ENCODE data around the gene VPS4A.
A peak's percentile ranks its signal among the peaks of the same experiment; 100 is the strongest.
"Not testable (repeated sequence)": the region's sequence is repeated elsewhere in the genome, so short reads cannot be mapped to it uniquely, and the experiment has no call there.

VPS4A gene

DNA sequence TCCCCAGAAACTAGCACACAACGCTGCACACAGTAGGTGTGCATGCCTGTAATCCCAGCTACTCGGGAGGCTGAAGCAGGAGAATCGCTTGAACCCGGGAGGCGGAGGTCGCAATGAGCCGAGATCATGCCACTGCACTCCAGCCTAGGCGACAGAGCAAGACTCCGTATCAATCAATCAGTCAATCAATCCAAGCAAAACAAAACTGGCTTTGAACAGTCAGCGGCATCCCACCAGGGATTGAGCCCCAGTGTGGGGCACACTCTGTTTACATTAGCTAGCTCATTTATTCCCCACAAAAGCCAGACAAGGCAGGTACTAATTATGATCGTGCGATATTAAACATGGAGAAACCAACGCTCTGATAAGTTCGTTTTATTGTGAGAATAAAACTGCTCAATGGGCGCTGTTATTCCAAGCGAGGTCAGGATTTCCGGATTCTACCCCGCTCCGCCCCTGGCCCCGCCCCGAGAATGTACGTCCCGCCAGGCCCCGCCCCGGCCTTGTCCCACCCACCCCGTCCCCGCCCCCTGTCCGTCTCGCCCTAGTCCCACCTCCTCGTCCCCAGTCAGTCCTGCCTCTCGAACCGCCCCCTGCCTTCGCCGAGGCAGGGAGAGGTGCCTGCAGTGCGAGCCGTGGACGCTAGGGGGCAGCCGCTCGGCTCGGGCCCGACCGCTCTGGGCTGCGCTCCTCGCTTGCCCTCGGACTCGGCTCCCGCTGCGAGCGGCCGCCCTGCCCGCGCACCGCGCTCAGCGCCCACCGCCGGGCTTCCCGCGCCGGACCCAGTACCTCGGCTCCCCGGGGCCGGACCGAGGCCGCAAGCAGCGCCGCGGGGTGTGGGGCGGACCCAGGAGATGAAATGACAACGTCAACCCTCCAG is at the start of gene VPS4A:
Gene VPS4A (plus strand): TSS at position 698 of the 880 bp plus-strand sequence. CDS start 162 bp downstream, at position 860.
- DNase-seq (ENCODE audit: insufficient read length, low spot score), result peak; percentile 97
- peak; percentile 98 for FAIRE-seq

DNA sequence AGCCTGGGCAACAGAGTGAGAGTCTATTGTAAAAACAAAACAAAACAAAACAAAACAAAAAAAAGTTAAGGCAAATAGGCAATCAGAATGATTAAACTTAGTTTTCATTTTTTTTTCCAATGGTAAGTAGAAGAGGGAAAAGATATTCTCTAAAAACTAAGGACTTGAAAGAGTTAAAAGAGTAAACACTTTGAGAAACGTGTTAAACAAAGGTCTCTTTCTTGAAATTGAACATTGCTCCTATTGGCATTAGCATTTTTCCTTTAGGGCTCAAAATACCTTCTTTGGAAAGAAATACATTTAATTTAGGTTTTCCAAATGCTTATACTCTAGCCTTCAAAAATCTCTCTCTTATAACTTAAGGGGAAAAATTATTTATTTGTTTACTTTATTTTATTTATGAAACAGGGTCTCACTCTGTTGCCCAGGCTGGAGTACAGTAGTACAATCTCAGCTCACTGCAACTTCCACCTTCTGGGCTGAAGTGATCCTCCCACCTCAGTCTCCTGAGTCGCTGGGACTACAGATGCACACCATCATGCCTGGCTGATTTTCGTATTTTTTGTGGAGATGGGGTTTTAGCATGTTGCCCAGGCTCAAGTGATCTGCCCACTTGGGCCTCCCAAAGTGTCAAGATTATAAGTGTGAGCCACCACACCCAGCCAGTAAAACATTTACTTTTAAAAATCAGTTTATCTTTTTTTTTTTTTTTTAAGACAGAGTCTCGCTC is 44.7 kb upstream of the VPS4A start:
- no peak for FAIRE-seq
- no peak for DNase-seq (ENCODE audit: insufficient read length, low spot score)

DNA sequence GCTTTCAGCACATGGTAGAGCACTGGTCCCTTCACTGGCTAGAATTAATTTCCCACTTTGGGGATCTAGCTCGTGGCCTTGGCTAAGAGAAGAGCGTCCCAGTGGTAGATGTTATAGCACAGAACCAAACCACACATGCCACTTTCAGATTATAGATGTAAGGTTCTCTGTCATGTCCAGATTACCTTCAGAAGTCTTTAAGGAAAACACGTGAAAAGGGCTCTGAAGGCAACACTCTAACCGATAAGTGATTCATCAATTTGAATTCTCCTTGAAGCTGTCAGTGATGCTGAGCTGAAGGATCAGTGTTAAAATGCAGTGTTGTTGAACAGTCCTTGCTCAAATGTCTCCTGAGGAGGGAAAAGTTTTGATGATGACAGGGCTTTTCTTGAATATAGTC is 43.5 kb upstream of the VPS4A start:
- FAIRE-seq (no peak), DNase-seq (ENCODE audit: insufficient read length, low spot score) (no peak)

DNA sequence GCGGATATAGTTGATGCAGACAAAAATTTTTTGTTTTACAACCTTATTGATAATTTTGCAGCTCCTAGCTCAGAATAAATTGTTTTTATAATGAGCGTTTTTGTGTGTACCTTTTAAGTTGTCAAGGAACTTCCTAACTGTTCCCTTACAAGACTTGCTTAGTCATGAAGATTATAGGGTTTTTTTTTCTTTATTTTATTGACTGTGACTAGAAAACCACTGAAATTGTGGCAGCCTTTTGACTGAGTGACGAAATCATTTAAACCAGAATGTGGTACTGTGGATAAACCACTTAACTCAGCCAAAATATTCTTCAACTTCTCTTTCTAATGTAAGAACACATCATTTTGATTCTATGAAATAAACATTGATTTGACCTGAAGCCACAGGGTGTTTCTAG is 40.8 kb upstream of the VPS4A start:
- no peak for FAIRE-seq
- DNase-seq (ENCODE audit: insufficient read length, low spot score), result no peak

DNA sequence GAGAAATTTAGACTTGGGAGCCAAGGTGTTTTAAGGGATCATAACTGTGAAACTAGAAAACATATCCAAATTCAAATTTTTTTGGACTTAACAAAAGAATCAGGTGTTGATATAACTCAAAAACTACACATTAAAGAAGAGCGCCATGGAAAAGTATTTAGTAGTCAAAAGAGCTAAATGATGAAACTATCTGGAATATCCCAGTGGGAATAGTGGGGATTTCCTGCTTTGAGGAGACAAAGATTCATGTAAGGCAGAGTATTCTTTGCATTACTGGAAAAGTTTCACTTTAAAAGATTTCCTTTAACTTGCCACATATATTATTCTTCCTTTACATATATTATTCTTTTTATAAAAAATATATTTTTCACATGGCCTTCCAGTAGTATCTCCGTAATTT is 40.3 kb upstream of the VPS4A start:
- no peak for DNase-seq (ENCODE audit: insufficient read length, low spot score)
- no peak for FAIRE-seq

DNA sequence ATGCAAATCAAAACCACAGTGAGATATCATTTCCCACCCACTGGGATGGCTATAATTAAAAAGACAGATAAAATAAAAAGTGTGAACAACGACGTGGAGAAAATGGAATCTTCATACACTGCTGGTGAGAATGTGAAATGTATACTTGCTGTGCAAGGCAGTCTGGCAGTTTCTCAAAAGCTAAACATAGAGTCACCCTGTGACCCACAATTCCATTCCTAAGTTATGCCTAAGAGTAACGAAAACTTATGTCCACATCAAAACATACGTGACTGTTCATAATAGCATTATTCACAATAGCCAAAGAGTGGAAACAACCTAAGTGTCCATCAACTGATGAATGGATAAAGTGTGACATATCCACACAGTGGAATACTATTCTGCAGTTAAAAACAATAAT is 38.1 kb upstream of the VPS4A start:
- FAIRE-seq, result peak; percentile 16
- no peak for DNase-seq (ENCODE audit: insufficient read length, low spot score)

DNA sequence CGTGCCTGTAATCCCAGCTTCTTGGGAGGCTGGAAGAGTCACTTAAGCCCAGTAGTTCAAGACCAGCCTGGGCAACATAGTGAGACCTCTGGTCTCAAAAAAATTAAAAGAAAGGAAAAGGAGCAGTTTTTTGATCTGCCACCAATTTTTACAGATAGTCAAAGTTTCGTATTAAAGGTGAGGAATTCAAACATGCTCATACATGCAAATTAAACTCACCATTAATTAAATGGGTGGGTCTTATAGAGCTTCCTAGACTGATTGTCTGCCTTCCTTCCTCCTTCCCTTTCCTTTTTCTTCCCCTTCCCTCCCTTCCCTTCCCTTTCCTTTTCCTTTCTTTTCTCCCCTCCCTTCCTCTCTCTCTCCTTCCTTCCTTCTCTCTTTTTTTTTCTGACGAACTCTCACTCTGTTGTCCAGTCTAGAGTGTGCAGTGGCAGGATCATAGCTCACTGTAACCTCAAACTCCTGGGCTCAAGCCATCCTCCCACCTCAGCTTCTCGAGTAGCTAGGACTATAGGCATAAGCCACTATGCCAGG is 36.4 kb upstream of the VPS4A start:
- FAIRE-seq (no peak), DNase-seq (ENCODE audit: insufficient read length, low spot score) (no peak)

DNA sequence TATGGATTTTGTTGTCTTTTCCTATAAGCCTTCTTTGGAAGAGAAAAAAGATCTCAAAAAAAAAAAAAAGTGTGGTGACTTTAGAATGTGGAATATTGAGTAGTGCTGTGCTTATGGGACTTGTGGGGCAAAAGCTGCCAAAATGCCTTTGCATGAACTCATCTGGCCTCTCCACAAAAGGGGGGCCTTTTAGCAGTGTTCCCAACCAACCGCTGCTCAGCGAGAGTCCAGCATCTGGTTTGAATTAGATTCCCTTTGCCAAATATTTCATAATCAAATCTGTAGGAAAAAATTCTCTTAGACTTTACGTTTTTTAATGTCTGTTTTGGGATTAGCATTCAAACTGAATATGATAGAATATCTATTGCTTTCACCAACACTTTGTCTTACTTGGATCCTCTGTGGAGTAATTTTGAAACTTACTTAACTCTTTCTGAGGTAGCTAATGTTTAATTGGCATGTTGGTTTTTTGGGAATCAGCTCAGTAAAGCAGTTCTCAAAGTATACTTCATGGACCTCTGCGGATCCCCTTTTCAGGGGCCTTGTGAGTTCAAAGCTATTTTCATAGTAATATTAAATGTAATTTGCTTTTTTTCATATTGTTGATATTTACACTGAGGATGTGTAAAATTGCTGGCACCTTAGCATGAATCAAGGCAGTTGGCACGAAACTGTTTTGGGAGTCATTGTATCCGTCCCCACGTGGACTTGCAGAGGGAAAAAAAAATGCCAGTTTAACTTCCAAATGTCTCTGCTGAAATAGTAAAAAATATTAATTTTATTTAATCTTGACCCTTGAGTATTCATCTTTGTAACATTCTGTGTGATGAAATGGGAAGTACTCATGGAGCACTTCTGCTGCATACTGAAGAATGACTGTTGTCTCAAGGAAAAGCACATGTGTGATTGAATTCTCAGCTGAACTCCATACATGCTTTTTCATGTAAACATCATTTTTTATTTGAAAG is 34.7 kb upstream of the VPS4A start:
- FAIRE-seq (no peak), DNase-seq (ENCODE audit: insufficient read length, low spot score) (peak; percentile 28)

DNA sequence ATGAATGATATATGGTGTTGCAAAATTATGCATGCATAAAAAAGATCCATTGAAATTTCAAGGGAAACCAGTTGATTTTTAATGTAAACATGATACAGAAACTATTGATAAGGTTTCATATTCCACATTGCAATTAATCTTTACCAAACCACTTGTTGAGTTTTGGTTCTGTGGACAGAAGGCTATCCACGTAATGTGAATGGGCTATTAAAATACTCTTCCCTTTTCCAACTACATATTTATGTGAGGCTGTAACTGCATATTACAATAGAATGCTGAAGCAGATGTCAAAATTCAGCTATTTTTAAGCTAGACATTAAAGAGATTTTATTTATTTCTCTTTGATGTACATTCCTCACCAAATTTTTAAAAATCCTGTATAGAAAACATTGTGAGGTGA is 33.7 kb upstream of the VPS4A start:
- DNase-seq (ENCODE audit: insufficient read length, low spot score) (no peak), FAIRE-seq (no peak)

DNA sequence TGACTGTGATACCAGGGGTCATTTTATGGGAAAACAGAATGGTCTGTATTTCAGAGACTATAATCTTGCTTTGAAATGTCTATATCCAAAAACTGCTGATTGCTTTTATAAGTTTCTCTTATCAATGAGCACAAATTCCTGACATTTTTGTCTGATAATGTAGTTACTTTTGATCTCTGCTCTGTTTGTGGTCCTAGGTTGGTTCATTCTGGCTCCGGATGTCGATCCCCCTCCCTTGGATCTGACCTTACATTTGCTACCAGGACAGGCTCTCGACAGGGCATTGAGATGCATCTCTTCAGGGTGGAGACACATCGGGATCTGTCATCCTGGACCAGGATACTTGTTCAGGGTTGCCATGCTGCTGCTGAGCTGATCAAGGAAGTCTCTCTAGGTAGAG is 27.3 kb upstream of the VPS4A start:
- DNase-seq (ENCODE audit: insufficient read length, low spot score) (no peak), FAIRE-seq (no peak)

DNA sequence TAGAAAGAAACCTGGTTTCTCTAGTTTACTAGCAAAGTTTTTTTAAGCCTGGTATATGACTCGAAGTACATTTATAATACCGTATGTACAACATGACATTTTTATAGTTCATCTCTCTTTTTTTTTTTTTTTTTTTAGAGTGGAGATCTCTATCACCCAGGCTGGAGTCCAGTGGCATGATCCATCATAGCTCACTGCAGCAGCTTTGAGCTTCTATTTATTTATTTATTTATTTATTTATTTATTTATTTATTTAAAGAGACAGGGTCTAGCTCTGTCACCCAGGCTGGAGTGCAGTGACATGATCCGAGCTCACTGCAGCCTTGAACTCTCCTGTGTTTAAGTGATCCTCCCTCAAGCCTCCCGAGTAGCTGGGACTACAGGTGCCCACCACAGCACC is 25.9 kb upstream of the VPS4A start:
- FAIRE-seq, result no peak
- no peak for DNase-seq (ENCODE audit: insufficient read length, low spot score)

DNA sequence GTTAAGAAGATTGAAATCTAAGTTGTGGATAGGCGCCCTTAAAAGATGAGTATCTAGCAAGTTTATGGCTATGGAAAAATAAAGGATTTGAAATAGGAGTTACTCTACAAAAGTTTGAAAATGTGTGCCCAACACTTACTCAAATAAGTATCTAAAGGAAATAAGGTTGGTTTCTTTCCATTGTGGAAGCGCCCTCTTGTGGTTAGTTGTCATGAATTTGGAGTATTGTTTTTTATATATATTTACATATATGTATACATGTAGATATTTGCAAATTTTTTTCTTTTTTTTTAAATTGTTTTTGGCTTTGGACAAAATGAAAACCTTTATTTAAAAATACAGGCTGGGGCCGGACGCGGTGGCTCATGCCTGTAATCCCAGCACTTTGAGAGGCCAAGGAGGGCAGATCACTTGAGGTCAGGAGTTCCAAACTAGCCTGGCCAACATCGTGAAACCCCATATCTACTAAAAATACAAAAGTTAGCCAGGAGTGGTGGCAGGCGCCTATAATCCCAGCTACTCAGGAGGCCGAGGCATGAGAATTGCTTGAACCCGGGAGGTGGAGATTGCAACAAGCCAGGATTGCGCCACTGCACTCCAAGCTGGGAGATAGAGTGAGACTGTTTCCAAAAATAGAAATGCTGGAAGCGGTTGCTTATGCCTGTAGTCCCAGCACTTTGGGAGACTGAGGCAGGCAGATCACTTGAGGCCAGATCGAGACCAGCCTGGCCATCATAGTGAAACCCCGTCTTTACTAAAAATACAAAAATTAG is 24.0 kb upstream of the VPS4A start:
- DNase-seq (ENCODE audit: insufficient read length, low spot score) (peak; percentile 52), FAIRE-seq (no peak)

DNA sequence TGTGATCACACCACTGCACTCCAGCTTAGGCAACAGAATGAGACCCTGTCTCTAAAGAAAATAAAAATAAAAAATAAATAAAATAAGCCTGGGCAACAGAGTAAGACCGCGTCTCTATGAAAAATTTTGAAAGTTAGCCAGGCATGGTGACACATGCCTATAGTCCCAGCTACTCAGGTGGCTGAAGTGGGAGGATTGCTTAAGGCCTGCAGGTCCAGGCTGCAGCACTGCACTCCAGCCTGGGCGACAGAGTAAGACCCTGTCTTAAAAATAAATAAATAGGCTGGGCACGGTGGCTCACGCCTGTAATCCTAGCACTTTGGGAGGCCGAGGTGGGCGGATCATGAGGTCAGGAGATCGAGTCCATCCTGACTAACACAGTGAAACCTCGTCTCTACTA is 19.5 kb upstream of the VPS4A start:
- FAIRE-seq; DNase-seq (ENCODE audit: insufficient read length, low spot score): not testable (repeated sequence)

DNA sequence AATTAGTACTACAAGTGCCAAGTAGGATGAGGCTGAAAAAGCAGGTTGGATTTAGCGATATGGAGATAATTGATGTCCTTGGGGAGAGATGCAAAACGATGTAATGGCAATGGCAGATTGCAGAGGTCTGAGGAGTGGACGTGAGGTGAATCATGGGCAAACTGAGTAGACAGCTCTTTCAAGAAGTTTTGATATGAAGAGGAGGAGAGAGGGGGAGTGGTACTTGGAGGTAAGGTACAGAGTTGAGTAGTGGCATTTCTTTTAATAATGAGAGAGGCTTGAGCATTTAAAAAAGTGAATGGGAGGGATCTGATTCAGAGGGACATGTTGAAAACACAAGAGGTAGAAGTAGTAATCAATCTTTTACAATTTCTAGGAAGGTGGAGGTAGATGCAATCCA is 17.7 kb upstream of the VPS4A start:
- DNase-seq (ENCODE audit: insufficient read length, low spot score) (no peak), FAIRE-seq (no peak)

DNA sequence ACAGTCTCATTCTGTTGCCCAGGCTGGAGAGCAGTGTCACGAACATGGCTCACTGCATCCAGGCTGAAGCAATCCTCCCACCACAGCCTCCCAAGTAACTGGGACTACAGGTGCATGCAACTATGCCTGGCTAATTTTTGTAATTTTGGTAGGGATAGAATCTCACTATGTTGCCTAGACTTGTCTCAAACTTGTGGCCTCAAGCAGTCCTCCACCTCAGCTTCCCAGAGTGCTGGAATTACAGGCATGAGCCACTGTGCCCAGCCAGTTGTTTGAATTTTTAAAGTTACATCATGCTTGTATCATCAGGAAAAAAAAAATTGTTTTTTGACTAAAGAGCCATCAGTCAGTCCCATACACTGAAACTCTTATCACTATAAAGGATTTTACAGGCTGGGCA is 17.1 kb upstream of the VPS4A start:
- no peak for FAIRE-seq
- no peak for DNase-seq (ENCODE audit: insufficient read length, low spot score)

DNA sequence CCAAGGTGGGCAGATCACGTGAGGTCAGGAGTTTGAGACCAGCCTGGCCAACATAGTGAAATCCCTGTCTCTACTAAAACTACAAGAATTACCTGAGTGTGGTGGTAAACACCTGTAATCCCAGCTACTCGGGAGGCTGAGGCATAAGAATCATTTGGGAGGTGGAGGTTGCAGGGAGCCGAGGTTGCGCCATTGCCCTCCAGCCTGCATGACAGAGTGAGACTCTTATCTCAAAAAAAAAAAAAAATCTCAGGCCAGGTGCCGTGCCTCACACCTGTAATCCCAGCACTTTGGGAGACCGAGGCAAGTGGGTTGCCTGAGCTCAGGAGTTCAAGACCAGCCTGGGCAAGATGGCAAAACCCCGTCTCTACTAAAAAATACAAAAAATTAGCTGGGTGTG is 14.4 kb upstream of the VPS4A start:
- not testable (repeated sequence) for DNase-seq (ENCODE audit: insufficient read length, low spot score); FAIRE-seq

DNA sequence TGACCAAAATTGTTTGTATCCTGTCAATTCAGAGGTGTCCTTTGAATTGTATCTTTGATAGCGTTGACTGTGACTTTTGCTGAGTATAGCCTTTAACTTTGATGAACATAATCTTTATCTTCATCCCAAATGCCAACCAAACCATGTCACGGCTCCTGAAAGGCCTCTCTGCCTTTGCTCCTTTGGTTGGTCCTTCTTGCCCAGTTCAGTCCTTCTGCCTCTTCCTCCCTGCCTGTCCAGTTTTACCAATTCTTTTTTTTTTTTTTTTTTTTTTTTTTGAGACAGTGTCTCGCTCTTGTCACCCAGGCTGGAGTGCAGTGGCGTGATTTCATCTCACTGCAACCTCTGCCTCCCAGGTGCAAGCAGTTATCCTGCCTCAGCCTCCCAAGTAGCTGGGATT is 12.9 kb upstream of the VPS4A start:
- DNase-seq (ENCODE audit: insufficient read length, low spot score) (no peak), FAIRE-seq (no peak)

DNA sequence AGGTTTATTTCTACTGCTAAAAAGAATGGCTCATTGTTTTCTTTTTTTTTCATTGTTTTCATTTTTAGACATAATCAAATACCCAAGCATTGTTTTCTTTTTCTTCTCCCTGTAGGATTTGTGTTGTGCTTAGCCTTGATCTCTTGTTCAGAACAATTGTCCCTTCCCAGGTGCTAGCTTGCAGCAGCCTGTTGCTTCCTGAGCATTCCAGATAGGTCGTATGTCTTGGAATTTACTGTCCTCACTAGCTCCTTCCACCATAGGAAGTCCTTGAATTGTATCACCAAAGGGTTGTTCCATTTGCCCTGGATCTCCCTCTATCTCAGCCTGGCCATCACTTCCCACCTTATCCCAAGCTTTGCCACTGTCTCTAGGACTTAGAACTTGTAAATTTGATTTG is 10.0 kb upstream of the VPS4A start:
- DNase-seq (ENCODE audit: insufficient read length, low spot score) (no peak), FAIRE-seq (no peak)

DNA sequence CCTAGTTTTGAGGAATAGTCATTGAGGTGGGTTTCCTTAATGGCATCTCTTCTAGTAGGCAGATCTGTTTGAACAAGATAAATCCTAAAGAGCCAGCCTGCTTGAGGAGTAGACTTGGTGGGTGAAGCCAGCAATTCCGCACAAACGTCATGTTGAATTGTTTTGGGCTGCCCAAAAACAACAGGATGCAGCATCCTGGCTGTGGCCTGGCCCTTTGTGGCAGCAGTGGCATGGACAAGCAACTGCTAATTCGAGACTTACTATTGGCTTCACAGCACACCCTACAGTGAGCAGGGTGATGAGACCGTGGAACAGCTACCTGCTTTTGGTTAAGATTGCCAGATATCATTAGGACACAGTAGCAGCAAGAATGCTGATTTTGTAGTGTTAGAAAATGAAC is 9.3 kb upstream of the VPS4A start:
- DNase-seq (ENCODE audit: insufficient read length, low spot score), result no peak
- FAIRE-seq, result peak; percentile 60

DNA sequence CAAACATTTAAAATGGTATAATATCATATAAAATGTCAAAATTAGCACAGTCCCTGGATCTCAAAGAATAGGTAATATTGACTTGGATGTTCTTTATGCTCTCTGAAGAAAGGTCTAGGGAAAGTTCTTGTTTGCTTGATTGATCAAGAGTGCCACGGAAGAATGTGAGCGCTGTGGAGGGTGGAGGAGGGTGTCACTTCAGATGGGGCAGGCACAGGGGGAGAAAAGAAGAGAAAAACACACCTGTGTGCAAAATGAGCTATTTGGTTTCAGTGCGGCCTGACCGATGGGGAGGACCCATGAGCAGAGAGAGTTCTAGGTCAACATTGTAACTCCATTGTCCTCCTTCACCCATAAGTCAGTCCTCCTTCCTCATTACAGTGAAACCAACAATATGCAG is 8.8 kb upstream of the VPS4A start:
- FAIRE-seq (no peak), DNase-seq (ENCODE audit: insufficient read length, low spot score) (no peak)
